ENCODE results near the gene LVRN. TPM values are rescaled to one million over a fixed set of nuclear protein-coding genes. Genes with fewer than 3 reads are reported as not detected.

Gene LVRN
- total and polyA plus RNA-seq, 2 donors (not counting 3 experiments of a cell fraction or from before 2014, with no cell fraction given), result 0.11 to 0.38 TPM

GRCh38 chr5:116046261-116046660, 84.0 kb downstream of the LVRN start:
- Histone ChIP-seq H3K36me3 (ENCODE audit: control insufficient read depth in 2 of 2, extremely low read depth in 1 of 2, insufficient read depth in 2 of 2, low read length in 2 of 2) (no peaks in the 10 kb centered on the region), H3K9ac (replicated peaks; ENCODE audit: extremely low read depth, insufficient read depth, low read length) (no peak overlapping the region), H3K4me3 (replicated peaks in 1 of 3; ENCODE audit: insufficient read depth in 1 of 3, low read depth in 1 of 3, low read length in 3 of 3) (no peak overlapping the region), H2AFZ (ENCODE audit: low read depth, low read length) (no peak overlapping the region), H3K79me2 (ENCODE audit: control insufficient read depth, insufficient read depth, low read length) (no peaks in the 10 kb centered on the region), H3K9me3 (replicated peaks; ENCODE audit: control insufficient read depth, insufficient read depth, low read length) (no peaks in the 10 kb centered on the region), H3K9me1 (replicated peaks; ENCODE audit: control insufficient read depth, extremely low read depth, insufficient read depth, low read length) (no peaks in the 10 kb centered on the region), H3K4me2 (ENCODE audit: insufficient read depth, low read length) (no peak overlapping the region), H3K27ac (ENCODE audit: insufficient read depth, low read depth, low read length) (no peak overlapping the region), H4K20me1 (replicated peaks; ENCODE audit: control insufficient read depth, extremely low read depth, insufficient read depth, low read length) (no peaks in the 10 kb centered on the region), H3K27me3 (ENCODE audit: control insufficient read depth in 2 of 2, insufficient read depth in 2 of 2, low read length in 2 of 2) (peaks cover 0 to 2% of the 10 kb centered on the region in 2 experiments), H3K4me1 (ENCODE audit: control insufficient read depth, extremely low read depth, insufficient read depth, low read length) (no peaks in the 10 kb centered on the region)
- TF ChIP-seq EZH2 (IDR thresholded peaks at IDR 0.05; ENCODE audit: borderline replicate concordance, low read depth, low read length, severe bottlenecking) (no peak), JUN (IDR thresholded peaks at IDR 0.05; ENCODE audit: borderline replicate concordance, insufficient read depth, insufficient read length, low read depth) (no peak), POLR2A (IDR thresholded peaks at IDR 0.05; ENCODE audit: low read depth, low read length) (no peak), FOS (IDR thresholded peaks at IDR 0.05; ENCODE audit: borderline replicate concordance, insufficient read depth, low read length) (no peak), GATA2 (IDR thresholded peaks at IDR 0.05; ENCODE audit: insufficient read depth, insufficient read length, low read depth, low read length) (no peak), CTCF (IDR thresholded peaks at IDR 0.05; ENCODE audit: extremely low read depth in 1 of 2, insufficient read depth in 1 of 2, low read depth in 1 of 2, low read length in 2 of 2) (no peak), POLR2AphosphoS5 (IDR thresholded peaks at IDR 0.05; ENCODE audit: insufficient read depth, low read depth, low read length) (no peak), MYC (IDR thresholded peaks at IDR 0.05; ENCODE audit: low read depth, low read length) (no peak)
- TF ChIP-seq, protein P1, sequence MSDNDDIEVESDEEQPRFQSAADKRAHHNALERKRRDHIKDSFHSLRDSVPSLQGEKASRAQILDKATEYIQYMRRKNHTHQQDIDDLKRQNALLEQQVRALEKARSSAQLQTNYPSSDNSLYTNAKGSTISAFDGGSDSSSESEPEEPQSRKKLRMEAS (IDR thresholded peaks at IDR 0.05; ENCODE audit: insufficient read depth, insufficient read length), result no peak
- CTCF ChIA-PET, result no interaction called here
- BruUV-seq (replicated peaks), result no TSS peak
- DNase-seq (ENCODE audit: low read depth, low spot score) (no peak), FAIRE-seq (no peak)
- POLR2A ChIA-PET, result no interaction called here
- intact Hi-C loops (cut with micrococcal nuclease) (no loop called here), dilution Hi-C loops (cut with MboI; ENCODE audit: extremely low pct_ligation_motif_present, low sequenced_read_pairs) (no loop called here)
